Common myeloid progenitor, CD34-positive (primary cell): Measurements from ENCODE around the gene DAG1.

ENCODE experiments used
- CTCF ChIA-PET: fragments of 350-600 bp; sonication (Branson Sonifier 250); formaldehyde crosslinking; loops from one replicate; lab custom pipeline; 2021; ENCODE audit warnings: antibody characterized with exemption; lab: Charles Lee
- POLR2A ChIA-PET: fragments of 350-600 bp; sonication (Branson Sonifier 250); formaldehyde crosslinking; loops from one replicate; lab custom pipeline; 2021; ENCODE audit warnings: antibody characterized with exemption; lab: Charles Lee
- DNase-seq, 3 donors: peaks; one replicate each; pipeline versions ENCODE4 v3.0.0 to v3.0.0-alpha.2; 2013
- H3K27ac ChIP-seq, 2 experiments: 1 replicate in 1 of 2; 2 replicates in 1 of 2; pipeline ENCODE4 v1.7.0; 2013; ENCODE audit warnings: inconsistent platforms in 2 of 2, low read length in 2 of 2, mild to moderate bottlenecking in 2 of 2, low read depth in 1 of 2, moderate library complexity in 1 of 2; ENCODE audit not compliant: severe bottlenecking in 2 of 2, insufficient read depth in 1 of 2, poor library complexity in 1 of 2
- H3K27me3 ChIP-seq, 5 experiments: replicated peaks in 2 of 5; 1 replicate in 3 of 5; 2 replicates in 2 of 5; pipeline versions ENCODE4 v1.6.1 to v1.7.0; 2013; ENCODE audit warnings: low read length in 4 of 5, mild to moderate bottlenecking in 2 of 5, moderate library complexity in 2 of 5, inconsistent platforms in 1 of 5; ENCODE audit not compliant: insufficient read depth in 5 of 5, control insufficient read depth in 4 of 5
- H3K36me3 ChIP-seq, 4 experiments: 1 replicate in 2 of 4; 2 replicates in 2 of 4; pipeline versions ENCODE4 v1.6.1 to v1.7.0; 2013; ENCODE audit warnings: low read length in 3 of 4, control low read depth in 1 of 4, mild to moderate bottlenecking in 1 of 4; ENCODE audit not compliant: control insufficient read depth in 4 of 4, insufficient read depth in 4 of 4
- H3K4me1 ChIP-seq, 4 experiments: 1 replicate in 3 of 4; 2 replicates in 1 of 4; pipeline versions ENCODE4 v1.6.1 to v1.7.1; 2013; ENCODE audit warnings: low read length in 3 of 4, mild to moderate bottlenecking in 3 of 4, control low read depth in 1 of 4, inconsistent platforms in 1 of 4, moderate library complexity in 1 of 4; ENCODE audit not compliant: control insufficient read depth in 4 of 4, insufficient read depth in 4 of 4; ENCODE audit errors: control extremely low read depth in 1 of 4
- H3K4me3 ChIP-seq, 7 experiments: 1 replicate in 4 of 7; 2 replicates in 3 of 7; pipeline versions ENCODE4 v1.5.1 to v1.7.0; 2013; ENCODE audit warnings: mild to moderate bottlenecking in 7 of 7, low read length in 6 of 7, moderate library complexity in 6 of 7, inconsistent platforms in 2 of 7, low read depth in 2 of 7, control low read depth in 1 of 7; ENCODE audit not compliant: insufficient read depth in 4 of 7, control insufficient read depth in 1 of 7; ENCODE audit errors: extremely low read depth in 1 of 7
- H3K9me3 ChIP-seq, 5 experiments: 1 replicate in 4 of 5; 2 replicates in 1 of 5; pipeline versions ENCODE4 v1.6.1 to v1.7.1; 2013; ENCODE audit warnings: low read length in 4 of 5, mild to moderate bottlenecking in 2 of 5, inconsistent platforms in 1 of 5, low read depth in 1 of 5, moderate library complexity in 1 of 5; ENCODE audit not compliant: control insufficient read depth in 4 of 5, insufficient read depth in 2 of 5; ENCODE audit errors: control extremely low read depth in 1 of 5
- WGBS: methylation state at CpG from one replicate; pipeline ENCODE4 v1.1.5; 2013; ENCODE audit not compliant: insufficient coverage; 5-methylcytosine and 5-hydroxymethylcytosine counted together

Gene DAG1

DNA sequence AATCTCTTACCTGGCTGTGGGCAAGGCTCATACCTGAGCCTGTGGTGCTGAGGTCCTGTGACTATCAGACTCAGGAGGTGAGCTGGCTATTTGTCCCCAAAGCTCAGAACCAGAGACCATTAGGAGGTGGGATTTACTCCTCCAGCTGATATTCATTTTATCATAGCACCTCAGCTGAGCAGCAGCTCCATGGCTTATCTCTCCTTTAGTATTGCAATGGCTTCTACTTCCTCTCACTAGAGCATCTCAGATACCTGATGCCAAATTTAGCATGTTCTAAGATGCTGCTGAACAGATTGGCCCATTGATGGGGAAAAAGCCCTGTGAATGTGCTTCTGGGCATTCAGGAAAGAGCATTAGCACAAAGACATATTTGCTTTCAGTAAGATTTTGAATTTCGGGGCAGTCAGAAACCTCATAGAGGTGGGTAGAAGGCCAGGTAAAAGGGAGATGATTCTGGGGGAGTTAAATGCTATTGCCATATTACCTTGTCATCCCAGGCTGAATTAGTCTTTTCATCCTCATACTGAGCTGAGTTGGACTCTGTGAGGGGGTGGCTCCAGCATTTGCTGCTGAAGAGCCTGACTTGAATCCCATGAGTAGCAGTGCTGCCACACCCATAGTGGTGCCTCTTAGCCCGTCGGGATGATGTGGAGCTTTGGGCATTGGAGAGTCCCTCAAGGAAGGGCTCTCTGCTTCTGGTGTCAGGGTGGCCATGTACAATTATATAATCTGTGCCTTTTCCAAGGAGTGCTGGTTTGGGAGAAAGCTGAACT lies 86.6 kb downstream of the DAG1 start:
- CTCF ChIA-PET: interaction anchor here (0.6 to 2.2 kb wide), 4 partner anchors 17 to 115 kb away, joined by 3 to 9 read pairs (median 5); no protein-coding TSS in a partner anchor
- POLR2A ChIA-PET: no interaction called here
- Histone ChIP-seq H3K27ac (no peak overlapping the region), H3K9me3 (no peaks in the 10 kb centered on the region), H3K36me3 (no peaks in the 10 kb centered on the region), H3K4me3 (no peak overlapping the region), H3K4me1 (peaks cover 2 to 27% (median 22%) of the 10 kb centered on the region in 4 experiments), H3K27me3 (peaks cover 9 to 36% (median 23%) of the 10 kb centered on the region in 5 experiments)
- no peak for DNase-seq
- 100% methylated on average over 1 of the region's 3 CpGs for WGBS

DNA sequence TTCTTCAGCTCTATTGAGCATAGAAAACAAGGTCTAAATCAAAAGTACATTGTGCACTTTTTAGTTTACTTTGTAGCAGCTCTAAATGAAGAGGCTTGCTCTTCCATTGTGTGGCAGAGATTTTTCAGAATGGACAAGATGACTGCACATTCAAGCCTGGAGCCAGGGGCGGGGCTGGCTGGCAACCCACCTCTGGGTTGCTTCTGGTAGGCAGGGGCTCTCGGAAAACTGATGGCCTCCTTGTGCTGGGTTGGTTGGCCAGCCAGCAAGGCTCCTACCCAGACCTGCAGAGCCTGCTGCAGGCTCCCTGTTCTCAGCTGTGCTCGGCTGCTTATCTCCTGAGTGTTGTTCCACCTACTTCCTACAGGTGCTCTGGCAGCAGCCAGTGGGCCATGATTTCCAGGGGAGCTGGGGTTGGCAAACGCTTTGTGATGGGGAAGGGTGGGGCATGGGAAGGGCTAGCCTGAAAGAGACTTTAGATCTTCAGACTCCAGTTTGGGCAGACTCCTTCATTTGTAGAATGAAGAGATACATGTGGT lies 93.0 kb downstream of the DAG1 start:
- peaks cover 0 to 3% (median 2%) of the 10 kb centered on the region in 5 experiments for H3K27me3 ChIP-seq
- H3K4me1 ChIP-seq: no peaks in the 10 kb centered on the region
- H3K9me3 ChIP-seq: no peaks in the 10 kb centered on the region
- ChIA-PET CTCF (interaction anchor here (1.6 to 2.3 kb wide), 2 partner anchors 12 to 23 kb away, joined by 3 to 6 read pairs; no protein-coding TSS in a partner anchor), POLR2A (no interaction called here)
- no peaks in the 10 kb centered on the region for H3K36me3 ChIP-seq
- WGBS: 85% methylated on average over 3 of the region's 4 CpGs
- DNase-seq: no peak
- H3K27ac ChIP-seq: no peak overlapping the region
- H3K4me3 ChIP-seq: no peak overlapping the region

DNA sequence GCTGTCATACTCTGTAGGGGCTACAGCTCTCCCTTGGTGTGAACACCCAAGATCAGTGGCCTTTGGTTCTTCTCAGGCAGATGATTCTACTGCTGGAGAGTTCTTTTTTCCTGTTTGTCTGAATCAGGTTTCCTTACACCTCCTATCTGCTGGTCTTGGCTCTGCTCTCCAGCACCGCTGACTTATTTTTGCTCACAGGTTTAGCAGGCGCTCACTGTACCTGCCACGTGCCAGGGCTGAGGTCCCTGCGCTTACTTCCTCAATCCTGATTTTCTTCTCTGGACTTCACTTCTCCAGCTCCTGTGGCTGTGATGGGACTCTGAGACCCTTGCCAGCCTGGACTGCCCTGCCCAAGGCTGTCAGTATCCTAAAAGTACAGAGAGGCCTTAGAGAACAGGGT lies 93.7 kb downstream of the DAG1 start:
- Histone ChIP-seq H3K27ac (no peak overlapping the region), H3K27me3 (peaks cover 0 to 2% (median 0%) of the 10 kb centered on the region in 5 experiments), H3K9me3 (no peaks in the 10 kb centered on the region), H3K36me3 (no peaks in the 10 kb centered on the region), H3K4me1 (no peaks in the 10 kb centered on the region), H3K4me3 (no peak overlapping the region)
- WGBS: 96% methylated on average over 4 of the region's 4 CpGs
- ChIA-PET CTCF (interaction anchor here (1.4 to 2.3 kb wide), 3 partner anchors 18 to 108 kb away, joined by 3 to 6 read pairs (median 4); no protein-coding TSS in a partner anchor), POLR2A (no interaction called here)
- DNase-seq: no peak

DNA sequence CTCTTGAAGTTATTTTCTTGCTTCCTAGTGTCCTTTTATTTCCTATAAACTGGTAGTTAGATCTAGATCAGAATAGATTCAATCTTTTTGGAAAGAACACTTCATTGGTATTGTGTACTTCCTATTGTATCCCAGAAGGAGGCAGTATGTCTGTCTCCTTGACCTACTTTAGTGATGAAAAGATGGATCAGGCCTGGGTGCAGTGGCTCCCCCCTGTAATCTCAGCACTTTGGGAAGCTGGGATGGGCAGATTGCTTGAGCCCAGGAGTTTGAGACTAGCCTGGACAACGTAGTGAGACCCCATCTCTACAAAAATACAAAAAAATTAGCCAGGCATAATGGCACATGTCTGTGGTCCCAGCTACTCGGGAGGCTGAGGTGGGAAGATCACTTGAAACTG lies 96.2 kb downstream of the DAG1 start:
- H3K36me3 ChIP-seq: no peaks in the 10 kb centered on the region
- no peak overlapping the region for H3K27ac ChIP-seq
- H3K9me3 ChIP-seq: no peaks in the 10 kb centered on the region
- POLR2A ChIA-PET: no interaction called here
- peaks cover 0 to 2% (median 0%) of the 10 kb centered on the region in 5 experiments for H3K27me3 ChIP-seq
- H3K4me3 ChIP-seq: no peak overlapping the region
- H3K4me1 ChIP-seq: no peaks in the 10 kb centered on the region
- 100% methylated on average over 1 of the region's 2 CpGs for WGBS
- no peak for DNase-seq
- CTCF ChIA-PET: interaction anchor here (0.9 to 1.9 kb wide), 3 partner anchors 11 to 53 kb away, joined by 4 to 5 read pairs (median 4); no protein-coding TSS in a partner anchor

DNA sequence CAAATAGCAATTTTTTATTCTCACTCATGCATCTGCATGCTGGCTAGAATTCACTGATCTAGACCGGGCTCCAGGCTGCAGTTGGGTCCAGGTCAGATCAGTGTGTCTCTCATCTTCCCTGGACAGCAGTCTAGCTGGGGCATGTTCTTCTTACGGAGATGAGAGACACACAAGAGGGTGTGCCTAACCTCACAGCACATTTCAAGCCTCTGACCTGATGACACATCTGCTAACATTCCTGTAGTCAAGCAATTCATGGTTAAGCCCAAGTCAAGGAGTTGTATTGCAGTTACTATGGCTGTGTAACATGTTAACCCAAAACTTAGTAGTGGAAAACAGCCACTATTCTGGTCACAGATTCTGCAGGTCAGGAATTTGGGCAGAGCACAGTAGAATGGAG lies 97.3 kb downstream of the DAG1 start:
- WGBS: 50% methylated on average over 2 of the region's 2 CpGs
- Histone ChIP-seq H3K27me3 (peaks cover 0 to 2% (median 0%) of the 10 kb centered on the region in 5 experiments), H3K27ac (no peak overlapping the region), H3K4me3 (no peak overlapping the region), H3K36me3 (no peaks in the 10 kb centered on the region), H3K4me1 (no peaks in the 10 kb centered on the region), H3K9me3 (no peaks in the 10 kb centered on the region)
- DNase-seq: no peak
- CTCF ChIA-PET: interaction anchor here (0.8 to 3.7 kb wide), 5 partner anchors 24 to 104 kb away, joined by 3 to 10 read pairs (median 4); no protein-coding TSS in a partner anchor
- POLR2A ChIA-PET: interaction anchor here (0.7 kb wide), 1 partner anchor 49 kb away, joined by 3 read pairs; no protein-coding TSS in a partner anchor

DNA sequence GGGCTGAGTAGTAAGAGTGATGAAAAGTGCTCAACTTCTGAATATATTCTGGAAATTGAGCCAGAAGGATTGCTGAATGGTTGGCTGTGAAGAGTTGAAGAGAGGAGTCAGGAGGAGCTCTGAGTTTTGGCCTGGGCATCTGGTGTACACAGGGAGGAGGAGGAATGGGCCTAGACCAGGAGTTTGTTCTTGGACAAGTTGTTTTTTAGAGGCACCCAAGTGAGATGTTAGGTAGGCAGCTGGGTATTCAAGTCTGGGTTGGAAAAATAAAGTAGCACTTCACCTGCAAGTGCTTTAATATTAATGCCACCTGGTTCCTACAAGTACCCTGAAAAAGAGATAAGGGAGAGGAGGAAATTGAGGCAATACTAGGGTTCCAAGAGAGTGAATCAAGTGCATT lies 98.9 kb downstream of the DAG1 start:
- Histone ChIP-seq H3K4me1 (no peaks in the 10 kb centered on the region), H3K4me3 (no peak overlapping the region), H3K27me3 (peaks cover 0 to 2% (median 0%) of the 10 kb centered on the region in 5 experiments), H3K27ac (no peak overlapping the region), H3K9me3 (no peaks in the 10 kb centered on the region), H3K36me3 (no peaks in the 10 kb centered on the region)
- CTCF ChIA-PET: interaction anchor here (3.7 kb wide), 1 partner anchor 103 kb away, joined by 10 read pairs; no protein-coding TSS in a partner anchor
- DNase-seq: no peak
- POLR2A ChIA-PET: no interaction called here
